ENCODE results near the gene TGM5.
"Not testable (repeated sequence)": the region's sequence is repeated elsewhere in the genome, so short reads cannot be mapped to it uniquely, and the experiment has no call there.

DNA sequence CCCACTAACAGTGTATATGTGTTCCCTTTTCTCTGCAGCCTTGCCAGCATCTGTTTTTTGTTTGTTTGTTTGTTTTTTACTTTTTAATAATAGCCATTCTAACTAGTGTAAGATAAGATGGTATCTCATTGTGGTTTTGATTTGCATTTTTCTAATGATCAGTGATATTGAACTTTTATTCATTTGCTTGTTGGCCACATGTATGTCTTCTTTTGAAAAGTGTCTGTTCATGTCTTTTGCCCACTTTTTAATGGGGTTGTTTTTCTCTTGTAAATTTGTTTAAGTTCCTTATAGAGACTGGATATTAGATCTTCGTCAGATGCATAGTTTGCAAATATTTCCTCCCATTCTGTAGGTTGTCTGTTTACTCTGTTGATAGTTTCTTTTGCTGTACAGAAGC, 5.2 kb upstream of the TGM5 start:
- TF ChIP-seq, protein P1, sequence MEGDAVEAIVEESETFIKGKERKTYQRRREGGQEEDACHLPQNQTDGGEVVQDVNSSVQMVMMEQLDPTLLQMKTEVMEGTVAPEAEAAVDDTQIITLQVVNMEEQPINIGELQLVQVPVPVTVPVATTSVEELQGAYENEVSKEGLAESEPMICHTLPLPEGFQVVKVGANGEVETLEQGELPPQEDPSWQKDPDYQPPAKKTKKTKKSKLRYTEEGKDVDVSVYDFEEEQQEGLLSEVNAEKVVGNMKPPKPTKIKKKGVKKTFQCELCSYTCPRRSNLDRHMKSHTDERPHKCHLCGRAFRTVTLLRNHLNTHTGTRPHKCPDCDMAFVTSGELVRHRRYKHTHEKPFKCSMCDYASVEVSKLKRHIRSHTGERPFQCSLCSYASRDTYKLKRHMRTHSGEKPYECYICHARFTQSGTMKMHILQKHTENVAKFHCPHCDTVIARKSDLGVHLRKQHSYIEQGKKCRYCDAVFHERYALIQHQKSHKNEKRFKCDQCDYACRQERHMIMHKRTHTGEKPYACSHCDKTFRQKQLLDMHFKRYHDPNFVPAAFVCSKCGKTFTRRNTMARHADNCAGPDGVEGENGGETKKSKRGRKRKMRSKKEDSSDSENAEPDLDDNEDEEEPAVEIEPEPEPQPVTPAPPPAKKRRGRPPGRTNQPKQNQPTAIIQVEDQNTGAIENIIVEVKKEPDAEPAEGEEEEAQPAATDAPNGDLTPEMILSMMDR (IDR thresholded peaks at IDR 0.05) = not testable (repeated sequence)
- TF ChIP-seq POLR2AphosphoS5, POLR2A (IDR thresholded peaks at IDR 0.05): not testable (repeated sequence)

Measured in transverse colon (tissue), 4 donors.